Measurements from ENCODE around the gene FAM120A.

FAM120A gene

GRCh38 chr9:93464395-93464794 lies 12.9 kb downstream of the FAM120A start:
- 59% methylated on average over 2 of the region's 3 CpGs for WGBS
- H3K9ac ChIP-seq (ENCODE audit: low read depth, low read length): no peak overlapping the region
- H3K4me1 ChIP-seq (ENCODE audit: insufficient read depth, low read length): peaks cover 63% of the 10 kb centered on the region

GRCh38 chr9:93464876-93465275 lies 13.4 kb downstream of the FAM120A start:
- Histone ChIP-seq H3K4me3 (ENCODE audit: low read length) (no peak overlapping the region), H3K9ac (ENCODE audit: low read depth, low read length) (no peak overlapping the region), H3K27me3 (ENCODE audit: insufficient read depth, low read length) (no peaks in the 10 kb centered on the region), H3K36me3 (ENCODE audit: insufficient read depth, low read length) (no peaks in the 10 kb centered on the region), H3K4me1 (ENCODE audit: insufficient read depth, low read length) (peaks cover 68% of the 10 kb centered on the region), H3K27ac (ENCODE audit: low read depth, low read length) (0 out of 2 replicates have a peak overlapping the region, but pooled peaks have one; percentile 16), H3K9me3 (ENCODE audit: insufficient read depth, low read depth, low read length) (no peaks in the 10 kb centered on the region)
- WGBS: 45% methylated on average over 2 of the region's 2 CpGs

More at GRCh38 chr9:93464395-93464794, 12.9 kb downstream of the FAM120A start:
- Histone ChIP-seq H3K9me3 (ENCODE audit: insufficient read depth, low read depth, low read length) (no peaks in the 10 kb centered on the region), H3K4me3 (ENCODE audit: low read length) (no peak overlapping the region), H3K27me3 (ENCODE audit: insufficient read depth, low read length) (no peaks in the 10 kb centered on the region), H3K27ac (ENCODE audit: low read depth, low read length) (no peak overlapping the region), H3K36me3 (ENCODE audit: insufficient read depth, low read length) (no peaks in the 10 kb centered on the region; the same call in 1 of the 2 replicates)

- no peaks in the 10 kb centered on the region for H3K27me3 ChIP-seq (ENCODE audit: insufficient read depth, low read length)
- H3K4me3 ChIP-seq (ENCODE audit: low read length): no peak overlapping the region
- H3K9ac ChIP-seq (ENCODE audit: low read depth, low read length): no peak overlapping the region
- H3K9me3 ChIP-seq (ENCODE audit: insufficient read depth, low read depth, low read length): no peaks in the 10 kb centered on the region
- peaks cover under 1% of the 10 kb centered on the region for H3K36me3 ChIP-seq (ENCODE audit: insufficient read depth, low read length)
- H3K27ac ChIP-seq (ENCODE audit: low read depth, low read length): no peak overlapping the region
- peaks cover 66% of the 10 kb centered on the region for H3K4me1 ChIP-seq (ENCODE audit: insufficient read depth, low read length)
- WGBS: 84% methylated on average over 5 of the region's 6 CpGs
These were observed 14.4 kb downstream of the FAM120A start for GRCh38 chr9:93465855-93466254.

GRCh38 chr9:93466416-93467061 lies 15.1 kb downstream of the FAM120A start:
- H3K4me3 ChIP-seq (ENCODE audit: low read length): peak overlapping the region; percentile 3; the same call in 1 of the 2 replicates
- 69% methylated on average over 7 of the region's 7 CpGs for WGBS
- H3K9me3 ChIP-seq (ENCODE audit: insufficient read depth, low read depth, low read length): no peaks in the 10 kb centered on the region
- 0 out of 2 replicates have a peak overlapping the region, but pooled peaks have one; percentile 20 for H3K27ac ChIP-seq (ENCODE audit: low read depth, low read length)
- peaks cover 63% of the 10 kb centered on the region for H3K4me1 ChIP-seq (ENCODE audit: insufficient read depth, low read length)
- H3K36me3 ChIP-seq (ENCODE audit: insufficient read depth, low read length): peaks cover 8% of the 10 kb centered on the region
- no peaks in the 10 kb centered on the region for H3K27me3 ChIP-seq (ENCODE audit: insufficient read depth, low read length)
- no peak overlapping the region for H3K9ac ChIP-seq (ENCODE audit: low read depth, low read length)

GRCh38 chr9:93467062-93467416 lies 15.6 kb downstream of the FAM120A start:
- H3K36me3 ChIP-seq (ENCODE audit: insufficient read depth, low read length): peaks cover 11% of the 10 kb centered on the region
- H3K4me1 ChIP-seq (ENCODE audit: insufficient read depth, low read length): peaks cover 63% of the 10 kb centered on the region
- no peak overlapping the region for H3K9ac ChIP-seq (ENCODE audit: low read depth, low read length)
- no peak overlapping the region for H3K27ac ChIP-seq (ENCODE audit: low read depth, low read length)
- 72% methylated on average over 3 of the region's 3 CpGs for WGBS
- H3K27me3 ChIP-seq (ENCODE audit: insufficient read depth, low read length): no peaks in the 10 kb centered on the region
- H3K9me3 ChIP-seq (ENCODE audit: insufficient read depth, low read depth, low read length): no peaks in the 10 kb centered on the region
- H3K4me3 ChIP-seq (ENCODE audit: low read length): no peak overlapping the region

- Histone ChIP-seq H3K4me3 (ENCODE audit: low read length) (no peak overlapping the region), H3K4me1 (ENCODE audit: insufficient read depth, low read length) (peaks cover 63% of the 10 kb centered on the region), H3K36me3 (ENCODE audit: insufficient read depth, low read length) (peaks cover 15% of the 10 kb centered on the region), H3K27me3 (ENCODE audit: insufficient read depth, low read length) (no peaks in the 10 kb centered on the region), H3K9me3 (ENCODE audit: insufficient read depth, low read depth, low read length) (no peaks in the 10 kb centered on the region), H3K9ac (ENCODE audit: low read depth, low read length) (no peak overlapping the region), H3K27ac (ENCODE audit: low read depth, low read length) (no peak overlapping the region)
- WGBS: 71% methylated on average over 1 of the region's 3 CpGs
These were observed 16.0 kb downstream of the FAM120A start for GRCh38 chr9:93467462-93467861.

GRCh38 chr9:93468763-93469456 lies 17.4 kb downstream of the FAM120A start:
- Histone ChIP-seq H3K4me1 (ENCODE audit: insufficient read depth, low read length) (peaks cover 60% of the 10 kb centered on the region), H3K4me3 (ENCODE audit: low read length) (no peak overlapping the region), H3K9ac (ENCODE audit: low read depth, low read length) (no peak overlapping the region), H3K36me3 (ENCODE audit: insufficient read depth, low read length) (peaks cover 19% of the 10 kb centered on the region), H3K9me3 (ENCODE audit: insufficient read depth, low read depth, low read length) (no peaks in the 10 kb centered on the region), H3K27me3 (ENCODE audit: insufficient read depth, low read length) (no peaks in the 10 kb centered on the region), H3K27ac (ENCODE audit: low read depth, low read length) (0 out of 2 replicates have a peak overlapping the region, but pooled peaks have one; percentile 14)
- WGBS: 64% methylated on average over 5 of the region's 5 CpGs

GRCh38 chr9:93470391-93470790 lies 18.9 kb downstream of the FAM120A start:
- H3K36me3 ChIP-seq (ENCODE audit: insufficient read depth, low read length): peaks cover 30% of the 10 kb centered on the region
- WGBS: 88% methylated on average over 4 of the region's 5 CpGs
- no peak overlapping the region for H3K4me3 ChIP-seq (ENCODE audit: low read length)

GRCh38 chr9:93471124-93471523 lies 19.6 kb downstream of the FAM120A start:
- Histone ChIP-seq H3K9ac (ENCODE audit: low read depth, low read length) (no peak overlapping the region), H3K4me1 (ENCODE audit: insufficient read depth, low read length) (peaks cover 38% of the 10 kb centered on the region), H3K27ac (ENCODE audit: low read depth, low read length) (no peak overlapping the region), H3K9me3 (ENCODE audit: insufficient read depth, low read depth, low read length) (no peaks in the 10 kb centered on the region), H3K27me3 (ENCODE audit: insufficient read depth, low read length) (no peaks in the 10 kb centered on the region), H3K36me3 (ENCODE audit: insufficient read depth, low read length) (peaks cover 35% of the 10 kb centered on the region), H3K4me3 (ENCODE audit: low read length) (no peak overlapping the region)
- 96% methylated on average over 6 of the region's 6 CpGs for WGBS

More at GRCh38 chr9:93470391-93470790, 18.9 kb downstream of the FAM120A start:
- H3K4me1 ChIP-seq (ENCODE audit: insufficient read depth, low read length): peaks cover 45% of the 10 kb centered on the region
- H3K9me3 ChIP-seq (ENCODE audit: insufficient read depth, low read depth, low read length): no peaks in the 10 kb centered on the region
- H3K9ac ChIP-seq (ENCODE audit: low read depth, low read length): no peak overlapping the region
- no peak overlapping the region for H3K27ac ChIP-seq (ENCODE audit: low read depth, low read length)
- H3K27me3 ChIP-seq (ENCODE audit: insufficient read depth, low read length): no peaks in the 10 kb centered on the region

GRCh38 chr9:93473411-93473810 lies 21.9 kb downstream of the FAM120A start:
- no peaks in the 10 kb centered on the region for H3K9me3 ChIP-seq (ENCODE audit: insufficient read depth, low read depth, low read length)
- H3K27me3 ChIP-seq (ENCODE audit: insufficient read depth, low read length): no peaks in the 10 kb centered on the region
- no peak overlapping the region for H3K4me3 ChIP-seq (ENCODE audit: low read length)
- H3K27ac ChIP-seq (ENCODE audit: low read depth, low read length): no peak overlapping the region
- H3K9ac ChIP-seq (ENCODE audit: low read depth, low read length): no peak overlapping the region
- WGBS: 92% methylated on average over 4 of the region's 5 CpGs
- peaks cover 52% of the 10 kb centered on the region for H3K36me3 ChIP-seq (ENCODE audit: insufficient read depth, low read length)
- peaks cover 18% of the 10 kb centered on the region for H3K4me1 ChIP-seq (ENCODE audit: insufficient read depth, low read length)

- Histone ChIP-seq H3K9me3 (ENCODE audit: insufficient read depth, low read depth, low read length) (no peaks in the 10 kb centered on the region), H3K27ac (ENCODE audit: low read depth, low read length) (no peak overlapping the region), H3K36me3 (ENCODE audit: insufficient read depth, low read length) (peaks cover 52% of the 10 kb centered on the region), H3K27me3 (ENCODE audit: insufficient read depth, low read length) (no peaks in the 10 kb centered on the region), H3K4me1 (ENCODE audit: insufficient read depth, low read length) (peaks cover 9% of the 10 kb centered on the region), H3K4me3 (ENCODE audit: low read length) (no peak overlapping the region), H3K9ac (ENCODE audit: low read depth, low read length) (no peak overlapping the region)
- 93% methylated on average over 3 of the region's 3 CpGs for WGBS
These were observed 23.6 kb downstream of the FAM120A start for GRCh38 chr9:93475108-93475507.

Data from HUES64 (cell line).